ENCODE data around the gene MCCC1.
"Not testable (repeated sequence)": the region's sequence is repeated elsewhere in the genome, so short reads cannot be mapped to it uniquely, and the experiment has no call there.

Gene MCCC1

GRCh38 chr3:183006396-183007002 is 92.8 kb downstream of the MCCC1 start:
- no peak for ATAC-seq
- TF ChIP-seq PATZ1 (CRISPR knock-in tag; IDR thresholded peaks at IDR 0.05; ENCODE audit: borderline replicate concordance) = no peak
- no peak for TF ChIP-seq TCF4 (CRISPR knock-in tag; IDR thresholded peaks at IDR 0.05; ENCODE audit: borderline replicate concordance)
- TF ChIP-seq PPARA (CRISPR knock-in tag; IDR thresholded peaks at IDR 0.05; ENCODE audit: borderline replicate concordance) = no peak
- TF ChIP-seq TSHZ2 (CRISPR knock-in tag; IDR thresholded peaks at IDR 0.05) = no peak
- TF ChIP-seq ZC3H10 (CRISPR knock-in tag; IDR thresholded peaks at IDR 0.05) = no peak
- no peak for TF ChIP-seq GLIS3 (CRISPR knock-in tag; IDR thresholded peaks at IDR 0.05)
- no peak for TF ChIP-seq ESRRG (CRISPR knock-in tag; IDR thresholded peaks at IDR 0.05)
- TF ChIP-seq BACH2 (CRISPR knock-in tag; IDR thresholded peaks at IDR 0.05; ENCODE audit: borderline replicate concordance) = no peak
- no peak for TF ChIP-seq RARB (CRISPR knock-in tag; IDR thresholded peaks at IDR 0.05)
- TF ChIP-seq SNAI2 (CRISPR knock-in tag; IDR thresholded peaks at IDR 0.05) = no peak
- TF ChIP-seq ZFP30 (CRISPR knock-in tag; IDR thresholded peaks at IDR 0.05) = no peak
- TF ChIP-seq OSR1 (CRISPR knock-in tag; IDR thresholded peaks at IDR 0.05) = no peak

- no peak for TF ChIP-seq ZFP3 (CRISPR knock-in tag; IDR thresholded peaks at IDR 0.05)
- no peak for TF ChIP-seq PPARA (CRISPR knock-in tag; IDR thresholded peaks at IDR 0.05; ENCODE audit: borderline replicate concordance)
- TF ChIP-seq ZFP30 (CRISPR knock-in tag; IDR thresholded peaks at IDR 0.05) = no peak
- TF ChIP-seq PATZ1 (CRISPR knock-in tag; IDR thresholded peaks at IDR 0.05; ENCODE audit: borderline replicate concordance) = no peak
- TF ChIP-seq BACH2 (CRISPR knock-in tag; IDR thresholded peaks at IDR 0.05; ENCODE audit: borderline replicate concordance) = no peak
- TF ChIP-seq POU6F1 (CRISPR knock-in tag; IDR thresholded peaks at IDR 0.05; ENCODE audit: borderline replicate concordance, low read depth) = no peak
- TF ChIP-seq CREB5 (CRISPR knock-in tag; IDR thresholded peaks at IDR 0.05; ENCODE audit: low read depth) = no peak
- no peak for TF ChIP-seq CSDC2 (CRISPR knock-in tag; IDR thresholded peaks at IDR 0.05)
- no peak for TF ChIP-seq SNAI2 (CRISPR knock-in tag; IDR thresholded peaks at IDR 0.05)
- TF ChIP-seq ZC3H10 (CRISPR knock-in tag; IDR thresholded peaks at IDR 0.05) = no peak
- TF ChIP-seq TCF4 (CRISPR knock-in tag; IDR thresholded peaks at IDR 0.05; ENCODE audit: borderline replicate concordance) = no peak
- no peak for TF ChIP-seq ISL1 (CRISPR knock-in tag; IDR thresholded peaks at IDR 0.05)
- no peak for TF ChIP-seq CSRNP3 (CRISPR knock-in tag; IDR thresholded peaks at IDR 0.05)
- no peak for TF ChIP-seq ESRRG (CRISPR knock-in tag; IDR thresholded peaks at IDR 0.05)
- no peak for TF ChIP-seq ZNF565 (CRISPR knock-in tag; conservative IDR thresholded peaks at IDR 0.05; ENCODE audit: low read depth)
- no peak for TF ChIP-seq GLIS3 (CRISPR knock-in tag; IDR thresholded peaks at IDR 0.05)
- TF ChIP-seq TSHZ2 (CRISPR knock-in tag; IDR thresholded peaks at IDR 0.05) = no peak
- no peak for TF ChIP-seq ZNF70 (CRISPR knock-in tag; IDR thresholded peaks at IDR 0.05)
- no peak for TF ChIP-seq TOX (CRISPR knock-in tag; IDR thresholded peaks at IDR 0.05; ENCODE audit: borderline replicate concordance)
- TF ChIP-seq ZNF8 (CRISPR knock-in tag; IDR thresholded peaks at IDR 0.05) = no peak
- ATAC-seq = no peak
Observed at GRCh38 chr3:182999767-183000166, 99.5 kb downstream of the MCCC1 start.

- ATAC-seq = not testable (repeated sequence)
Observed at GRCh38 chr3:182993486-182994201, 105.7 kb downstream of the MCCC1 start.

Data from SK-N-SH treated with all-trans-retinoic acid at 6 μM for 48 hours (cell line).